ENCODE measurements around the gene DLGAP1.

- TF ChIP-seq POLR2A (IDR thresholded peaks at IDR 0.05): no peak
- no peak for TF ChIP-seq CTCF (IDR thresholded peaks at IDR 0.05)
- no peak for TF ChIP-seq POLR2AphosphoS5 (IDR thresholded peaks at IDR 0.05)
These were observed 633.6 kb downstream of the DLGAP1 start for GRCh38 chr18:3821524-3821923.
